ENCODE results near the gene SLC25A30. TPM values are rescaled to one million over a fixed set of nuclear protein-coding genes. Genes with fewer than 3 reads are reported as not detected.
"Not testable (repeated sequence)": the region's sequence is repeated elsewhere in the genome, so short reads cannot be mapped to it uniquely, and the experiment has no call there.

The SLC25A30 gene
- total RNA-seq, 1 experiment from 2014 or later: 3.1 TPM

- DNase-seq (ENCODE audit: low spot score): no peak
Observed at GRCh38 chr13:45432737-45433380, 14.7 kb upstream of the SLC25A30 start.

GRCh38 chr13:45426056-45426841 is 8.1 kb upstream of the SLC25A30 start:
- DNase-seq (ENCODE audit: low spot score): not testable (repeated sequence)

GRCh38 chr13:45422731-45423292 is 4.6 kb upstream of the SLC25A30 start:
- no peak for DNase-seq (ENCODE audit: low spot score)

GRCh38 chr13:45419945-45420344 is 1.8 kb upstream of the SLC25A30 start:
- no peak for DNase-seq (ENCODE audit: low spot score)

GRCh38 chr13:45419389-45419788 is 1.2 kb upstream of the SLC25A30 start:
- DNase-seq (ENCODE audit: low spot score): not testable (repeated sequence)

GRCh38 chr13:45416516-45417128 is 1.6 kb downstream of the SLC25A30 start:
- DNase-seq (ENCODE audit: low spot score): no peak

GRCh38 chr13:45415112-45415511 is 3.1 kb downstream of the SLC25A30 start:
- no peak for DNase-seq (ENCODE audit: low spot score)

GRCh38 chr13:45413826-45414307 is 4.3 kb downstream of the SLC25A30 start:
- no peak for DNase-seq (ENCODE audit: low spot score)

- DNase-seq (ENCODE audit: low spot score): no peak
Observed at GRCh38 chr13:45412274-45413049, 5.7 kb downstream of the SLC25A30 start.

GRCh38 chr13:45411631-45412030 is 6.5 kb downstream of the SLC25A30 start:
- no peak for DNase-seq (ENCODE audit: low spot score)

GRCh38 chr13:45411221-45411620 is 7.0 kb downstream of the SLC25A30 start:
- DNase-seq (ENCODE audit: low spot score): no peak

GRCh38 chr13:45410466-45410865 is 7.7 kb downstream of the SLC25A30 start:
- DNase-seq (ENCODE audit: low spot score): no peak

GRCh38 chr13:45410001-45410400 is 8.2 kb downstream of the SLC25A30 start:
- no peak for DNase-seq (ENCODE audit: low spot score)

GRCh38 chr13:45406421-45406820 is 11.8 kb downstream of the SLC25A30 start:
- no peak for DNase-seq (ENCODE audit: low spot score)

GRCh38 chr13:45403081-45403480 is 15.1 kb downstream of the SLC25A30 start:
- DNase-seq (ENCODE audit: low spot score): no peak

- DNase-seq (ENCODE audit: low spot score): no peak
Observed at GRCh38 chr13:45402641-45403040, 15.5 kb downstream of the SLC25A30 start.

- DNase-seq (ENCODE audit: low spot score): no peak
Observed at GRCh38 chr13:45401314-45401713, 16.9 kb downstream of the SLC25A30 start.

GRCh38 chr13:45398877-45399276 is 19.3 kb downstream of the SLC25A30 start:
- DNase-seq (ENCODE audit: low spot score): no peak

- DNase-seq (ENCODE audit: low spot score): peak; percentile 41
Observed at GRCh38 chr13:45396533-45397095, 21.6 kb downstream of the SLC25A30 start.

GRCh38 chr13:45393941-45394570 is 24.1 kb downstream of the SLC25A30 start:
- DNase-seq (ENCODE audit: low spot score): peak; percentile 58

GRCh38 chr13:45392811-45393210 is 25.4 kb downstream of the SLC25A30 start:
- DNase-seq (ENCODE audit: low spot score): no peak
